WTC11 (cell line): Measurements from ENCODE around the gene KCNE3. TPM values are rescaled to one million over a fixed set of nuclear protein-coding genes. Genes with fewer than 3 reads are reported as not detected.

Experiments used
- ATAC-seq: fragments of 200-7000 bp; cut with Tn5 transposase; 2 replicates; pipeline ENCODE4 v1.10.0; 2021; ENCODE audit warnings: mild to moderate bottlenecking, moderate library complexity
- CTCF ChIA-PET: fragments of 300-600 bp; sonication (Branson Sonifier 250); formaldehyde crosslinking; loops from one replicate; lab custom pipeline; 2021; ENCODE audit warnings: antibody characterized with exemption; lab: Charles Lee
- POLR2A ChIA-PET: fragments of 350-600 bp; sonication (Branson Sonifier 250); formaldehyde crosslinking; loops from one replicate; lab custom pipeline; 2021; ENCODE audit warnings: antibody characterized with exemption; lab: Charles Lee
- DNase-seq: peaks from one replicate; pipeline ENCODE4 v3.0.0; 2021; ENCODE audit warnings: low spot score
- H3K27ac Mint-ChIP-seq: 2 replicates; pipeline ENCODE4 v1.8.0; 2021; ENCODE audit warnings: mixed read lengths
- H3K27me3 Mint-ChIP-seq: 2 replicates; pipeline ENCODE4 v1.8.0; 2021; ENCODE audit warnings: low read depth, mild to moderate bottlenecking, moderate library complexity, mixed read lengths
- H3K36me3 Mint-ChIP-seq: 2 replicates; pipeline ENCODE4 v1.8.0; 2021; ENCODE audit warnings: mixed read lengths
- H3K4me1 Mint-ChIP-seq: 2 replicates; pipeline ENCODE4 v1.8.0; 2022; ENCODE audit warnings: mixed read lengths
- H3K4me3 Mint-ChIP-seq: 2 replicates; pipeline ENCODE4 v1.8.0; 2021; ENCODE audit warnings: mild to moderate bottlenecking, moderate library complexity, mixed read lengths
- H3K9me3 Mint-ChIP-seq: 2 replicates; pipeline ENCODE4 v1.8.0; 2021; ENCODE audit warnings: mixed read lengths
- CREB1 ChIP-seq: sonication (generic); formaldehyde crosslinking; IDR thresholded peaks from 2 replicates; pipeline ENCODE4 v1.8.0; 2023; ENCODE audit warnings: mild to moderate bottlenecking, missing genetic modification reagents
- ELF4 ChIP-seq: sonication (generic); formaldehyde crosslinking; IDR thresholded peaks from 2 replicates; pipeline ENCODE4 v1.8.1; 2022; ENCODE audit warnings: low read depth, mild to moderate bottlenecking, moderate library complexity, missing genetic modification reagents
- FOXJ3 ChIP-seq: sonication (generic); formaldehyde crosslinking; IDR thresholded peaks from 2 replicates; pipeline ENCODE4 v1.9.0; 2021; ENCODE audit warnings: missing genetic modification reagents, mild to moderate bottlenecking, borderline replicate concordance
- GABPB1 ChIP-seq: sonication (generic); formaldehyde crosslinking; IDR thresholded peaks from 2 replicates; pipeline ENCODE4 v1.8.1; 2023; ENCODE audit warnings: mild to moderate bottlenecking, missing genetic modification reagents
- GRHL2 ChIP-seq: fragments of 250-450 bp; sonication (Bioruptor Pico); IDR thresholded peaks from 2 replicates; pipeline ENCODE4 v1.8.0; 2022; ENCODE audit warnings: mild to moderate bottlenecking, moderate library complexity; ENCODE audit not compliant: insufficient replicate concordance, severe bottlenecking
- JAZF1 ChIP-seq: fragments of 250-450 bp; sonication (Bioruptor Pico); IDR thresholded peaks from 2 replicates; pipeline ENCODE4 v1.9.0; 2021; ENCODE audit warnings: moderate library complexity, mild to moderate bottlenecking, inconsistent platforms
- MXD4 ChIP-seq: fragments of 250-450 bp; sonication (Bioruptor Pico); IDR thresholded peaks from 2 replicates; pipeline ENCODE4 v1.8.0; 2021; ENCODE audit warnings: mild to moderate bottlenecking, moderate library complexity, borderline replicate concordance
- PRRX2 ChIP-seq: fragments of 250-450 bp; sonication (Bioruptor Pico); IDR thresholded peaks from 2 replicates; pipeline ENCODE4 v1.8.0; 2021; ENCODE audit warnings: mild to moderate bottlenecking
- SP1 ChIP-seq: sonication (generic); formaldehyde crosslinking; conservative IDR thresholded peaks from 2 replicates; pipeline ENCODE4 v1.8.1; 2022; ENCODE audit warnings: missing genetic modification reagents
- TCF7 ChIP-seq: sonication (generic); formaldehyde crosslinking; IDR thresholded peaks from 2 replicates; pipeline ENCODE4 v1.8.0; 2022; ENCODE audit warnings: mild to moderate bottlenecking, low read depth, missing genetic modification reagents, moderate library complexity
- ZNF232 ChIP-seq: sonication (generic); formaldehyde crosslinking; IDR thresholded peaks from 2 replicates; pipeline ENCODE4 v1.8.0; 2022; ENCODE audit warnings: mild to moderate bottlenecking, missing genetic modification reagents
- ZNF263 ChIP-seq: sonication (generic); formaldehyde crosslinking; IDR thresholded peaks from 2 replicates; pipeline ENCODE4 v1.8.1; 2022; ENCODE audit warnings: low read depth, mild to moderate bottlenecking, moderate library complexity, missing genetic modification reagents
- ZNF423 ChIP-seq: fragments of 250-450 bp; sonication (Bioruptor Pico); IDR thresholded peaks from 2 replicates; pipeline ENCODE4 v2.1.2; 2022; ENCODE audit warnings: mild to moderate bottlenecking, moderate library complexity
- total RNA-seq: library from RNA; stranded (reverse); gene quantifications from 3 replicates; pipeline ENCODE4 v1.2.3, GENCODE V29; 2021
- TF ChIP-seq, protein P1 (sequence below): sonication (generic); formaldehyde crosslinking; IDR thresholded peaks from 2 replicates; pipeline ENCODE4 v1.8.1; 2023; ENCODE audit warnings: mild to moderate bottlenecking, missing genetic modification reagents
- TF ChIP-seq, protein P2 (sequence below): sonication (generic); formaldehyde crosslinking; IDR thresholded peaks from 2 replicates; pipeline ENCODE4 v1.8.0; 2022; ENCODE audit warnings: mild to moderate bottlenecking, missing genetic modification reagents
- TF ChIP-seq, protein P3 (sequence below): fragments of 250-450 bp; sonication (Bioruptor Pico); IDR thresholded peaks from 2 replicates; pipeline ENCODE4 v2.1.2; 2022; ENCODE audit warnings: mild to moderate bottlenecking, moderate library complexity
- TF ChIP-seq, protein P4 (sequence below): fragments of 250-450 bp; sonication (Bioruptor Pico); IDR thresholded peaks from 2 replicates; pipeline ENCODE4 v1.9.0; 2021; ENCODE audit warnings: mild to moderate bottlenecking
- TF ChIP-seq, protein P5 (sequence below): sonication (generic); formaldehyde crosslinking; IDR thresholded peaks from 2 replicates; pipeline ENCODE4 v1.8.0; 2022; ENCODE audit warnings: mild to moderate bottlenecking, missing genetic modification reagents
- TF ChIP-seq, protein P6 (sequence below): sonication (generic); formaldehyde crosslinking; IDR thresholded peaks from 2 replicates; pipeline ENCODE4 v1.8.1; 2022; ENCODE audit warnings: mild to moderate bottlenecking, missing genetic modification reagents, moderate library complexity, borderline replicate concordance
- TF ChIP-seq, protein P7 (sequence below): sonication (generic); formaldehyde crosslinking; IDR thresholded peaks from 2 replicates; pipeline ENCODE4 v1.8.1; 2022; ENCODE audit warnings: low read depth, mild to moderate bottlenecking, moderate library complexity, missing genetic modification reagents, borderline replicate concordance
- TF ChIP-seq, protein P8 (sequence below): sonication (generic); formaldehyde crosslinking; IDR thresholded peaks from 2 replicates; pipeline ENCODE4 v1.8.1; 2022; ENCODE audit warnings: missing genetic modification reagents, borderline replicate concordance

KCNE3 gene
- total RNA-seq, 1 experiment from 2014 or later: 1.9 TPM

DNA sequence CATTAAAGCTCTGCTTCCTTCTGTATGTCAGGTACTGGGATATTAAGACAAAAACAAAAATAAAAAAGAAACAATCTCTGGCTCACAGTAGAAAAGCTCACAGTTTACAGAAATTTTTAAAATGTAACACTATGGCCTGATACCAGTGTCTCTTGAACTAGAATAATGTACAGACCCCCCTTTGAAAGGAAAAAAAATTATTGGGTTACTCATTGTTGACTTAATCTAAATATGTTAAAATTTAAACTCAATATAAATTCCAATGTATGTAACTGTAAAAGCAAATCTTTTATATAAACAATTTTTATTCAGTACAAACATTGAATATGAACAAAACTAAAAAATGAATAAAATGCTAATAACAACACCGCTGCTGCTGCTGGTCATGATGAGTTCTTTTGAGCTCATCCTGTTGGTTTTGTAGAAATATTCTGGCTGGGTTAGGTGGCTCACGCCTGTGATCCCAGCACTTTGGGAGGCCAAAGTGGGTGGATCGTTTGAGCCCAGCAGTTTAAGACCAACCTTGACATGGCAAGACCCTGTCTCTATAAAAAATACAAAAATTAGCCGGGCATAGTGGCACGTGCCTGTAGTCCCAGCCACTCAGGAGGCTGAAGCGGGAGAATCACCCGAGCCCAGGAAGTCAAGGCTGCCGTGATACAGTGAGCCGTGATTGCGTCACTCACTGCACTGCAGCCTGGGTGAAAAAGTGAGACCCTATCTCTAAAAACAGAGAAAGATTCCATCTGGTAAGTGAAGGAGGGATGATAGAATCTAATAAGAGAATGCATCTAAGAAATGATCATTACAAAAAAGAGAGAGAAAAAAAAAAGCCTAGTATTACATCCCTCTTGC is 11.8 kb upstream of the KCNE3 start:
- TF ChIP-seq GRHL2 (CRISPR knock-in tag) (no peak), TCF7 (CRISPR knock-in tag) (no peak), ELF4 (CRISPR knock-in tag) (no peak), CREB1 (no peak), GABPB1 (CRISPR knock-in tag) (peak; percentile 82)
- TF ChIP-seq, protein P1, sequence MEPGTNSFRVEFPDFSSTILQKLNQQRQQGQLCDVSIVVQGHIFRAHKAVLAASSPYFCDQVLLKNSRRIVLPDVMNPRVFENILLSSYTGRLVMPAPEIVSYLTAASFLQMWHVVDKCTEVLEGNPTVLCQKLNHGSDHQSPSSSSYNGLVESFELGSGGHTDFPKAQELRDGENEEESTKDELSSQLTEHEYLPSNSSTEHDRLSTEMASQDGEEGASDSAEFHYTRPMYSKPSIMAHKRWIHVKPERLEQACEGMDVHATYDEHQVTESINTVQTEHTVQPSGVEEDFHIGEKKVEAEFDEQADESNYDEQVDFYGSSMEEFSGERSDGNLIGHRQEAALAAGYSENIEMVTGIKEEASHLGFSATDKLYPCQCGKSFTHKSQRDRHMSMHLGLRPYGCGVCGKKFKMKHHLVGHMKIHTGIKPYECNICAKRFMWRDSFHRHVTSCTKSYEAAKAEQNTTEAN (CRISPR knock-in tag): no peak
- TF ChIP-seq, protein P2, sequence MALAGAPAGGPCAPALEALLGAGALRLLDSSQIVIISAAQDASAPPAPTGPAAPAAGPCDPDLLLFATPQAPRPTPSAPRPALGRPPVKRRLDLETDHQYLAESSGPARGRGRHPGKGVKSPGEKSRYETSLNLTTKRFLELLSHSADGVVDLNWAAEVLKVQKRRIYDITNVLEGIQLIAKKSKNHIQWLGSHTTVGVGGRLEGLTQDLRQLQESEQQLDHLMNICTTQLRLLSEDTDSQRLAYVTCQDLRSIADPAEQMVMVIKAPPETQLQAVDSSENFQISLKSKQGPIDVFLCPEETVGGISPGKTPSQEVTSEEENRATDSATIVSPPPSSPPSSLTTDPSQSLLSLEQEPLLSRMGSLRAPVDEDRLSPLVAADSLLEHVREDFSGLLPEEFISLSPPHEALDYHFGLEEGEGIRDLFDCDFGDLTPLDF (CRISPR knock-in tag): no peak
- no peak overlapping the region for H3K27ac Mint-ChIP-seq
- H3K4me3 Mint-ChIP-seq: no peak overlapping the region
- no peaks in the 10 kb centered on the region for H3K4me1 Mint-ChIP-seq
- ChIA-PET CTCF (interaction anchor here (1.6 to 2.2 kb wide), 4 partner anchors 9 to 91 kb away, joined by 3 to 7 read pairs (median 6); no protein-coding TSS in a partner anchor), POLR2A (no interaction called here)
- H3K36me3 Mint-ChIP-seq: no peaks in the 10 kb centered on the region
- no peak for DNase-seq
- no peaks in the 10 kb centered on the region; the same call in 1 of the 2 replicates for H3K27me3 Mint-ChIP-seq
- peaks cover 4% of the 10 kb centered on the region; the same call in 1 of the 2 replicates for H3K9me3 Mint-ChIP-seq
- ATAC-seq: no peak

DNA sequence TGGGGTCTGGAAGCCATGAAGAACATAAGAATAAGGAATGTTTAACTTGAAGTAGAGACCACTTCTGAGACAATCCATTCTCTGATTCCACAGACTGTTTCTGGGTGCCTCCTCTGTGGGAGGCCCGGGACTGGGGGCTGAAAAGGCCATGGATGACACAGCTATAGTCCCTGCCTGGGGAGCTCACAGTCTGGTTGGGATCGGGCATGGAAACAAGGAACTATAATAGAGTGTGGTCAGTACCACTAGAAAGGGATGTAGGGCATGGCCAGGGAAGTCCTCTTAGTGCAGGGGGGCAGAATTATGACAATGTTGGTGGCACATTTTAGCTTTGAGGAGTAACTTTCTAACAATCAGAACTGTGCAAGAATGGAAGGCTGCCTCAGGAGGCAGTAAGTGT is 9.2 kb upstream of the KCNE3 start:
- CTCF ChIA-PET: interaction anchor here (0.9 kb wide), 1 partner anchor 23 kb away, joined by 4 read pairs; no protein-coding TSS in a partner anchor
- H3K9me3 Mint-ChIP-seq: no peaks in the 10 kb centered on the region
- no peaks in the 10 kb centered on the region for H3K36me3 Mint-ChIP-seq
- no peak overlapping the region for H3K27ac Mint-ChIP-seq
- no peaks in the 10 kb centered on the region for H3K4me1 Mint-ChIP-seq
- ATAC-seq (no peak), DNase-seq (no peak)
- TF ChIP-seq, protein P3, sequence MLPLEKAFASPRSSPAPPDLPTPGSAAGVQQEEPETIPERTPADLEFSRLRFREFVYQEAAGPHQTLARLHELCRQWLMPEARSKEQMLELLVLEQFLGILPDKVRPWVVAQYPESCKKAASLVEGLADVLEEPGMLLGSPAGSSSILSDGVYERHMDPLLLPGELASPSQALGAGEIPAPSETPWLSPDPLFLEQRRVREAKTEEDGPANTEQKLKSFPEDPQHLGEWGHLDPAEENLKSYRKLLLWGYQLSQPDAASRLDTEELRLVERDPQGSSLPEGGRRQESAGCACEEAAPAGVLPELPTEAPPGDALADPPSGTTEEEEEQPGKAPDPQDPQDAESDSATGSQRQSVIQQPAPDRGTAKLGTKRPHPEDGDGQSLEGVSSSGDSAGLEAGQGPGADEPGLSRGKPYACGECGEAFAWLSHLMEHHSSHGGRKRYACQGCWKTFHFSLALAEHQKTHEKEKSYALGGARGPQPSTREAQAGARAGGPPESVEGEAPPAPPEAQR (CRISPR knock-in tag): no peak
- TF ChIP-seq, protein P4, sequence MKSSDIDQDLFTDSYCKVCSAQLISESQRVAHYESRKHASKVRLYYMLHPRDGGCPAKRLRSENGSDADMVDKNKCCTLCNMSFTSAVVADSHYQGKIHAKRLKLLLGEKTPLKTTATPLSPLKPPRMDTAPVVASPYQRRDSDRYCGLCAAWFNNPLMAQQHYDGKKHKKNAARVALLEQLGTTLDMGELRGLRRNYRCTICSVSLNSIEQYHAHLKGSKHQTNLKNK (CRISPR knock-in tag): no peak
- TF ChIP-seq ZNF232: no peak
- no peak for TF ChIP-seq SP1 (CRISPR knock-in tag)
- TF ChIP-seq MXD4 (CRISPR knock-in tag): no peak
- TF ChIP-seq, protein P5, sequence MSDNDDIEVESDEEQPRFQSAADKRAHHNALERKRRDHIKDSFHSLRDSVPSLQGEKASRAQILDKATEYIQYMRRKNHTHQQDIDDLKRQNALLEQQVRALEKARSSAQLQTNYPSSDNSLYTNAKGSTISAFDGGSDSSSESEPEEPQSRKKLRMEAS: no peak
- TF ChIP-seq, protein P6, sequence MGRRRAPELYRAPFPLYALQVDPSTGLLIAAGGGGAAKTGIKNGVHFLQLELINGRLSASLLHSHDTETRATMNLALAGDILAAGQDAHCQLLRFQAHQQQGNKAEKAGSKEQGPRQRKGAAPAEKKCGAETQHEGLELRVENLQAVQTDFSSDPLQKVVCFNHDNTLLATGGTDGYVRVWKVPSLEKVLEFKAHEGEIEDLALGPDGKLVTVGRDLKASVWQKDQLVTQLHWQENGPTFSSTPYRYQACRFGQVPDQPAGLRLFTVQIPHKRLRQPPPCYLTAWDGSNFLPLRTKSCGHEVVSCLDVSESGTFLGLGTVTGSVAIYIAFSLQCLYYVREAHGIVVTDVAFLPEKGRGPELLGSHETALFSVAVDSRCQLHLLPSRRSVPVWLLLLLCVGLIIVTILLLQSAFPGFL (CRISPR knock-in tag): no peak
- no peak for TF ChIP-seq ELF4 (CRISPR knock-in tag)
- no peak for TF ChIP-seq ZNF263
- TF ChIP-seq, protein P7, sequence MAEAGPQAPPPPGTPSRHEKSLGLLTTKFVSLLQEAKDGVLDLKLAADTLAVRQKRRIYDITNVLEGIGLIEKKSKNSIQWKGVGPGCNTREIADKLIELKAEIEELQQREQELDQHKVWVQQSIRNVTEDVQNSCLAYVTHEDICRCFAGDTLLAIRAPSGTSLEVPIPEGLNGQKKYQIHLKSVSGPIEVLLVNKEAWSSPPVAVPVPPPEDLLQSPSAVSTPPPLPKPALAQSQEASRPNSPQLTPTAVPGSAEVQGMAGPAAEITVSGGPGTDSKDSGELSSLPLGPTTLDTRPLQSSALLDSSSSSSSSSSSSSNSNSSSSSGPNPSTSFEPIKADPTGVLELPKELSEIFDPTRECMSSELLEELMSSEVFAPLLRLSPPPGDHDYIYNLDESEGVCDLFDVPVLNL (CRISPR knock-in tag): no peak
- TF ChIP-seq, protein P8, sequence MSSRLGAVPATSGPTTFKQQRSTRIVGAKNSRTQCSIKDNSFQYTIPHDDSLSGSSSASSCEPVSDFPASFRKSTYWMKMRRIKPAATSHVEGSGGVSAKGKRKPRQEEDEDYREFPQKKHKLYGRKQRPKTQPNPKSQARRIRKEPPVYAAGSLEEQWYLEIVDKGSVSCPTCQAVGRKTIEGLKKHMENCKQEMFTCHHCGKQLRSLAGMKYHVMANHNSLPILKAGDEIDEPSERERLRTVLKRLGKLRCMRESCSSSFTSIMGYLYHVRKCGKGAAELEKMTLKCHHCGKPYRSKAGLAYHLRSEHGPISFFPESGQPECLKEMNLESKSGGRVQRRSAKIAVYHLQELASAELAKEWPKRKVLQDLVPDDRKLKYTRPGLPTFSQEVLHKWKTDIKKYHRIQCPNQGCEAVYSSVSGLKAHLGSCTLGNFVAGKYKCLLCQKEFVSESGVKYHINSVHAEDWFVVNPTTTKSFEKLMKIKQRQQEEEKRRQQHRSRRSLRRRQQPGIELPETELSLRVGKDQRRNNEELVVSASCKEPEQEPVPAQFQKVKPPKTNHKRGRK: no peak
- TF ChIP-seq PRRX2 (CRISPR knock-in tag): no peak
- TF ChIP-seq ZNF423 (CRISPR knock-in tag): no peak
- no peak for TF ChIP-seq FOXJ3
- no peak for TF ChIP-seq JAZF1
- POLR2A ChIA-PET: no interaction called here
- no peak overlapping the region for H3K4me3 Mint-ChIP-seq
- H3K27me3 Mint-ChIP-seq: no peaks in the 10 kb centered on the region; the same call in 1 of the 2 replicates
